ENCODE data around the gene DNAH2.
"Not testable (repeated sequence)": the region's sequence is repeated elsewhere in the genome, so short reads cannot be mapped to it uniquely, and the experiment has no call there.

Gene DNAH2

GRCh38 chr17:7857713-7858521 is 140.4 kb downstream of the DNAH2 start, which contains the start of gene CYB5D1:
Gene CYB5D1, plus strand, starts transcription at chr17:7858003. Its CDS starts 132 bp downstream, at chr17:7858135.
- H3K9ac ChIP-seq (ENCODE audit: low read length) = peak within 1 kb of the TSS; percentile 75
- peaks cover 29% of the 10 kb centered on the region for H3K4me1 ChIP-seq (ENCODE audit: insufficient read depth, low read length)
- H3K27ac ChIP-seq (ENCODE audit: low read depth, low read length) = peak within 1 kb of the TSS; percentile 89
- H3K4me3 ChIP-seq (ENCODE audit: low read depth in 1 of 2, low read length in 2 of 2) = peak within 1 kb of the TSS; percentile 56 to 80
- no peaks in the 10 kb centered on the region for H3K27me3 ChIP-seq (ENCODE audit: control insufficient read depth in 1 of 2, insufficient read depth in 2 of 2, low read length in 2 of 2)
- H3K36me3 ChIP-seq (ENCODE audit: insufficient read depth, low read length) = peaks cover 3% of the 10 kb centered on the region
- no peaks in the 10 kb centered on the region for H3K9me3 ChIP-seq (ENCODE audit: low read length)

DNA sequence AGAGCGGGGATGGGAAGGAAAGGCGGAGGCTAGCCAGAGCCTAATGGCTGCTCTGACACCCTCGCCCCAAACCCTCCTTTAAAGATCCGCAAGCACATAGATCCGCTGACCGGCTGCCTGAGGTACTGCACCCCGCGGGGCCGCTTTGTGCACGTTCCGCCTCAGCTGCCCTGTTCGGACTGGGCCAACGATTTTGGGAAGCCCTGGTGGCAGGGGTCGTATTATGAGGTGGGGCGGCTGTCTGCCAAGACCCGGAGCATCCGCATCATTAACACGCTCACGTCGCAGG is 140.9 kb downstream of the DNAH2 start:
- Histone ChIP-seq H3K9ac (ENCODE audit: low read length) (peak overlapping the region; percentile 47), H3K9me3 (ENCODE audit: low read length) (no peaks in the 10 kb centered on the region), H3K4me1 (ENCODE audit: insufficient read depth, low read length) (peaks cover 29% of the 10 kb centered on the region), H3K36me3 (ENCODE audit: insufficient read depth, low read length) (no peaks in the 10 kb centered on the region), H3K27me3 (ENCODE audit: control insufficient read depth in 1 of 2, insufficient read depth in 2 of 2, low read length in 2 of 2) (no peaks in the 10 kb centered on the region), H3K4me3 (ENCODE audit: low read depth in 1 of 2, low read length in 2 of 2) (peak overlapping the region; percentile 56 to 80), H3K27ac (ENCODE audit: low read depth, low read length) (peak overlapping the region; percentile 79)

DNA sequence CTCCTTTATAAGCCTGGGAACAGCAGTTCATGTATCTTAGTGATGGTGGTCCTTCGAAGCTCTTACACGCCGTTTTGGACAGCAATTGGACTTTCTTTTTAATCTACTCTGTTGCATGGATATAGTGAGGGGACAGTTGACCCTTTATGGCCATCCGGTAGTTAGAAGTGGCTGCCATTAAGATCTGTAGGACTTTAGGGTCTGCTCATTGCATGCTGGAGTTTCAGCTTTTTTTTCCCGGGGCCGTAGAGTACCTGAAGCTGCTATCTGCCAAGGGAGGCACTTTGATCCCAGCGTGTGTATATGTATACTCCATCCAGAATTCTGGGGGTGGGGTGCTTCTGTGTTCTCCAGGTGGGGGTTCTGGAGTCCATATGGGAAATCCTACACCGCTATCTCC is 141.5 kb downstream of the DNAH2 start:
- no peak overlapping the region for H3K27ac ChIP-seq (ENCODE audit: low read depth, low read length)
- no peaks in the 10 kb centered on the region for H3K36me3 ChIP-seq (ENCODE audit: insufficient read depth, low read length)
- peak overlapping the region; percentile 47 for H3K9ac ChIP-seq (ENCODE audit: low read length)
- H3K27me3 ChIP-seq (ENCODE audit: control insufficient read depth in 1 of 2, insufficient read depth in 2 of 2, low read length in 2 of 2) = no peaks in the 10 kb centered on the region
- peak overlapping the region in 1 of 2 donors; percentile 80 for H3K4me3 ChIP-seq (ENCODE audit: low read depth in 1 of 2, low read length in 2 of 2)
- peaks cover 29% of the 10 kb centered on the region for H3K4me1 ChIP-seq (ENCODE audit: insufficient read depth, low read length)
- H3K9me3 ChIP-seq (ENCODE audit: low read length) = no peaks in the 10 kb centered on the region

DNA sequence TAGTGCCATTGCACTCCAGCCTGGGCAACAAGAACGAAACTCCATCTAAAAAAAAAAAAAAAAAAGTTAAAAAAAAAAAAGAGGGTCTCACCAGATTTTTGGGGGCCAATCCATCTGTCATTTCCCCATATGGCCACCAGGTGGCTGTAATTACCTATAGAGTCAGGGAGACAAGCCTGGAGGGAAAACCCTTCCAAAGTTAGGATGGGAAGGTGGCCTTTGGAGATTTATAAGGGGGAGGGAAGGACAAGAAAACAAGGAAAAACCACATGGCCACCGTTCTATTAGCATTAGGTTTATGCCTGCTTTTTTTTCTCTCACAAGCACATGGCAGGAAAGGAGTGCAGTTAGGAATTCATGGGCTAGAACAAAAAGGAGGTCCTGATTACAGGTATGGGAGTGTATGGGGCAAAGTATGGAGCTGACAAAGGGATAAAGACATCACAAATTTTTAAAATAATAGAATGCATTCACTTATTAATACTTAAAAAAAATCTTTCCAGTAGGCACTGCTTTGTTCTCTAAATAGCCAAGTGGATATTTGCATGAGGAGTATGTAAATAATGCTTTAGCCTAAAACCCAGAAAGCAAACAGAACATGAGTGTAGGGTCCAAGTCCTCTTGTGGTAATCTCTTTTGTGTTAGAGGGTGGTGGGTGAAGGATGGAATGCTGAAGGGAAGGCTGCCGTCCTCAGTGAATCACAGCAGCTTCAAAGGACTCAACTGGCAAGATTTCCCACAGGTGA is 145.3 kb downstream of the DNAH2 start:
- Histone ChIP-seq H3K4me3 (ENCODE audit: low read depth in 1 of 2, low read length in 2 of 2) (no peak overlapping the region), H3K9me3 (ENCODE audit: low read length) (no peaks in the 10 kb centered on the region), H3K36me3 (ENCODE audit: insufficient read depth, low read length) (no peaks in the 10 kb centered on the region), H3K27ac (ENCODE audit: low read depth, low read length) (no peak overlapping the region), H3K4me1 (ENCODE audit: insufficient read depth, low read length) (peaks cover 12% of the 10 kb centered on the region), H3K9ac (ENCODE audit: low read length) (no peak overlapping the region), H3K27me3 (ENCODE audit: control insufficient read depth in 1 of 2, insufficient read depth in 2 of 2, low read length in 2 of 2) (no peaks in the 10 kb centered on the region)

GRCh38 chr17:7864384-7864783 is 146.8 kb downstream of the DNAH2 start:
- H3K4me3 ChIP-seq (ENCODE audit: low read depth in 1 of 2, low read length in 2 of 2); H3K27ac ChIP-seq (ENCODE audit: low read depth, low read length); H3K27me3 ChIP-seq (ENCODE audit: control insufficient read depth in 1 of 2, insufficient read depth in 2 of 2, low read length in 2 of 2); H3K9ac ChIP-seq (ENCODE audit: low read length); H3K9me3 ChIP-seq (ENCODE audit: low read length); H3K4me1 ChIP-seq (ENCODE audit: insufficient read depth, low read length); H3K36me3 ChIP-seq (ENCODE audit: insufficient read depth, low read length): not testable (repeated sequence)

- no peak overlapping the region for H3K9ac ChIP-seq (ENCODE audit: low read length)
- no peak overlapping the region for H3K4me3 ChIP-seq (ENCODE audit: low read depth in 1 of 2, low read length in 2 of 2)
- H3K27me3 ChIP-seq (ENCODE audit: control insufficient read depth in 1 of 2, insufficient read depth in 2 of 2, low read length in 2 of 2) = no peaks in the 10 kb centered on the region
- H3K27ac ChIP-seq (ENCODE audit: low read depth, low read length) = no peak overlapping the region
- H3K9me3 ChIP-seq (ENCODE audit: low read length) = no peaks in the 10 kb centered on the region
- no peaks in the 10 kb centered on the region for H3K4me1 ChIP-seq (ENCODE audit: insufficient read depth, low read length)
- no peaks in the 10 kb centered on the region for H3K36me3 ChIP-seq (ENCODE audit: insufficient read depth, low read length)
Observed at GRCh38 chr17:7864995-7865650, 147.6 kb downstream of the DNAH2 start.

- Histone ChIP-seq H3K27ac (ENCODE audit: low read depth, low read length) (no peak overlapping the region), H3K4me1 (ENCODE audit: insufficient read depth, low read length) (no peaks in the 10 kb centered on the region), H3K4me3 (ENCODE audit: low read depth in 1 of 2, low read length in 2 of 2) (no peak overlapping the region), H3K9ac (ENCODE audit: low read length) (no peak overlapping the region), H3K9me3 (ENCODE audit: low read length) (no peaks in the 10 kb centered on the region), H3K27me3 (ENCODE audit: control insufficient read depth in 1 of 2, insufficient read depth in 2 of 2, low read length in 2 of 2) (no peaks in the 10 kb centered on the region), H3K36me3 (ENCODE audit: insufficient read depth, low read length) (peaks cover under 1% of the 10 kb centered on the region)
Observed at GRCh38 chr17:7867881-7868329, 150.4 kb downstream of the DNAH2 start.

- no peak overlapping the region for H3K27ac ChIP-seq (ENCODE audit: low read depth, low read length)
- H3K36me3 ChIP-seq (ENCODE audit: insufficient read depth, low read length) = peaks cover 5% of the 10 kb centered on the region
- no peaks in the 10 kb centered on the region for H3K9me3 ChIP-seq (ENCODE audit: low read length)
- H3K4me3 ChIP-seq (ENCODE audit: low read depth in 1 of 2, low read length in 2 of 2) = no peak overlapping the region
- H3K4me1 ChIP-seq (ENCODE audit: insufficient read depth, low read length) = no peaks in the 10 kb centered on the region
- no peak overlapping the region for H3K9ac ChIP-seq (ENCODE audit: low read length)
- no peaks in the 10 kb centered on the region for H3K27me3 ChIP-seq (ENCODE audit: control insufficient read depth in 1 of 2, insufficient read depth in 2 of 2, low read length in 2 of 2)
Observed at GRCh38 chr17:7873051-7873450, 155.5 kb downstream of the DNAH2 start.

DNA sequence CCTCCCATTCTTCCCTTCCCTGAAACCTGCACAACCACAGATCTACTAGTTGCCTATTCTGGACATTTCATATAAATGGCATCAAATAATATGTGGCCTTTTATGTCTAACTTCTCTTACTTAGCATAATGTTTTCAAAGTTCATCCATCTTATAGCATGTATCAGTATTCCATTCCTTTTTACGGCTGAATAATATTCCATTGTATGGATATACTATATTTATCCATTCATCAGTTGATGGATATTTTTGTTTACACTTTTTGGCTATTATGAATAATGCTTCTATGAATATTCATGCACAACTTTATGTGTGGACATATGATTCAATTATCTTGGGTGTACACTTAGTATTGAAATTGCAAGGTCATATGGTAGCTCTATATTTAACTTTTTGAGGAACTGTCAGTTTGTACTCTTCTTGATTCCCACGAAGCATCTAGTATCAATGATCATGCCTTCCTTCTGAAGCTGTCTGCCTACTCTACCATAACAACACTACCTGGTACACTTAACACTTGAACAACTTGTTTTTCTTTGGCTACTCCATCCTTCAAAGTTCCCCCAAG is 158.3 kb downstream of the DNAH2 start:
- Histone ChIP-seq H3K4me3 (ENCODE audit: low read depth in 1 of 2, low read length in 2 of 2) (no peak overlapping the region), H3K27me3 (ENCODE audit: control insufficient read depth in 1 of 2, insufficient read depth in 2 of 2, low read length in 2 of 2) (no peaks in the 10 kb centered on the region), H3K9me3 (ENCODE audit: low read length) (no peaks in the 10 kb centered on the region), H3K36me3 (ENCODE audit: insufficient read depth, low read length) (peaks cover 5% of the 10 kb centered on the region), H3K9ac (ENCODE audit: low read length) (no peak overlapping the region), H3K4me1 (ENCODE audit: insufficient read depth, low read length) (no peaks in the 10 kb centered on the region), H3K27ac (ENCODE audit: low read depth, low read length) (no peak overlapping the region)

GRCh38 chr17:7878234-7878633 is 160.7 kb downstream of the DNAH2 start:
- no peak overlapping the region for H3K9ac ChIP-seq (ENCODE audit: low read length)
- no peak overlapping the region for H3K27ac ChIP-seq (ENCODE audit: low read depth, low read length)
- peaks cover 1% of the 10 kb centered on the region for H3K36me3 ChIP-seq (ENCODE audit: insufficient read depth, low read length)
- no peaks in the 10 kb centered on the region for H3K27me3 ChIP-seq (ENCODE audit: control insufficient read depth in 1 of 2, insufficient read depth in 2 of 2, low read length in 2 of 2)
- H3K9me3 ChIP-seq (ENCODE audit: low read length) = no peaks in the 10 kb centered on the region
- peaks cover 9% of the 10 kb centered on the region for H3K4me1 ChIP-seq (ENCODE audit: insufficient read depth, low read length)
- no peak overlapping the region for H3K4me3 ChIP-seq (ENCODE audit: low read depth in 1 of 2, low read length in 2 of 2)
